GM21723 (cell line): ENCODE data around the gene GPR153.
"Not testable (repeated sequence)": the region's sequence is repeated elsewhere in the genome, so short reads cannot be mapped to it uniquely, and the experiment has no call there.

Experiments
- ATAC-seq: cut with Tn5 transposase; IDR thresholded peaks from one replicate; pipeline ENCODE4 v1.9.1; 2021; ENCODE audit warnings: mild to moderate bottlenecking, moderate library complexity; ENCODE audit not compliant: unreplicated experiment

The GPR153 gene

GRCh38 chr1:6235296-6235677 lies 25.6 kb downstream of the GPR153 start:
- ATAC-seq = peak; percentile 29

- ATAC-seq = no peak
Observed at GRCh38 chr1:6234502-6235295, 26.2 kb downstream of the GPR153 start.

GRCh38 chr1:6233376-6233775 lies 27.5 kb downstream of the GPR153 start:
- no peak for ATAC-seq

GRCh38 chr1:6225651-6226050 lies 35.2 kb downstream of the GPR153 start:
- no peak for ATAC-seq

- no peak for ATAC-seq
Observed at GRCh38 chr1:6224718-6225117, 36.2 kb downstream of the GPR153 start.

GRCh38 chr1:6223617-6224016 lies 37.3 kb downstream of the GPR153 start:
- no peak for ATAC-seq

GRCh38 chr1:6222636-6223035 lies 38.3 kb downstream of the GPR153 start:
- ATAC-seq = no peak

- no peak for ATAC-seq
Observed at GRCh38 chr1:6221210-6221784, 39.6 kb downstream of the GPR153 start.

- no peak for ATAC-seq
Observed at GRCh38 chr1:6220236-6220635, 40.7 kb downstream of the GPR153 start.

GRCh38 chr1:6219641-6220040 lies 41.3 kb downstream of the GPR153 start:
- ATAC-seq = not testable (repeated sequence)

GRCh38 chr1:6218375-6219164 lies 42.3 kb downstream of the GPR153 start:
- no peak for ATAC-seq

- no peak for ATAC-seq
Observed at GRCh38 chr1:6212193-6212959, 48.5 kb downstream of the GPR153 start.

- ATAC-seq = no peak
Observed at GRCh38 chr1:6211731-6212130, 49.2 kb downstream of the GPR153 start.

- no peak for ATAC-seq
Observed at GRCh38 chr1:6210591-6211355, 50.1 kb downstream of the GPR153 start.

GRCh38 chr1:6209661-6210580 lies 51.0 kb downstream of the GPR153 start:
- no peak for ATAC-seq

- no peak for ATAC-seq
Observed at GRCh38 chr1:6208723-6209660, 51.9 kb downstream of the GPR153 start.

- ATAC-seq = no peak
Observed at GRCh38 chr1:6207921-6208320, 53.0 kb downstream of the GPR153 start.
